GM18909 (cell line): ENCODE data around the gene FAAP24.
"Not testable (repeated sequence)": the region's sequence is repeated elsewhere in the genome, so short reads cannot be mapped to it uniquely, and the experiment has no call there.

Source experiments
- ATAC-seq: cut with Tn5 transposase; IDR thresholded peaks from one replicate; pipeline ENCODE4 v1.9.1; 2021; ENCODE audit warnings: mild to moderate bottlenecking; ENCODE audit not compliant: unreplicated experiment, poor library complexity

FAAP24 gene

DNA sequence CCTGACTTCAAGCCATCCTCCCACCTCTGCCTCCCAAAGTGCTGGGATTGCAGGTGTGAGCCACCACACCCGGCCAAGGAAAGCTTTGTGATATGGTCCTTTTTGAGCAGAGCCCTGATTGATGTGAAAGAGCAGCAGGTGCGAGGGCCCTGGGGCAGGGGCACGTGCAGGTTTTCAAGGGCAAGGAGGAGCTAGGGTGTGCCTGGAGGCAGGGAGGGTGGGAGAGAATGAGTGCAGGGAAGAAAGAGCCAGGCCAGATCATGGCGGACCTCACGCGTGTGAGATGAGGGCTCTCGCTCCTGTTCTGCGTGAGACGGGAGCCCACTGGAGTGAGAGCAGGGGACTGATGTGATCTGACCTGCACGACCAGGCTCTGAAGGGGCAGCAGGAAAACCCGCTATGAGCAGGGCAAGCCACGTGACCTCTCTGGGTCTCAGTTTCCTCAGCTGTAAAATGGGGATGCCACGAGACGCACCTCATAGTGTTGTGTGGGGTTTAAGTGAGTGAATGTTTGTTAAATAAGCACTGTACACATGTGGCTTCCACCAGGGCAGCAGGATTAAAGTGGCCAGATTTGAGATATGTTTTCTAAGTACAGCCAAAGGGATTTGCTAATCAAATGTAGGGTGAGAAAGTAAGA, 25.8 kb downstream of the FAAP24 start:
- no peak for ATAC-seq

DNA sequence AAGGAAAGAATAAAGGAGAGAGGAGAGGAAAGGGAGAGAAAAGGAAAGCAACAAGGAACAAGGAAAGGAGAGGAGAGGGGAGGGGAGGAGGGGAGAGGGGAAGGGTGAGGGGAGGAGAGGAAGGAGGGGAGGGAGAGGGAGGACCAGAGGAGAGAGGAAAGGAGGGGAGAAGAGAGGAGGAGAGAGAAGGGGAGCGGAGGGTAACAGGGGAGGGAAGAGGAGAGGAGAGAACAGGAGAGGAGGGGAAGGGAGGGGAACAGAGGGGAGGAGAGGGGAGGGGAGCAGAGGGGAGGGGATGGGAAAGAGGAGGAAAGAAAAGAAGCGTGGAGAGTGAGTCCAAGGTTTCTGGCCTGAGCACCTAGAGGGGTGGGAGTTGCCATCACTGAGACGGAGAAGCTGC, 26.7 kb downstream of the FAAP24 start:
- ATAC-seq: no peak

DNA sequence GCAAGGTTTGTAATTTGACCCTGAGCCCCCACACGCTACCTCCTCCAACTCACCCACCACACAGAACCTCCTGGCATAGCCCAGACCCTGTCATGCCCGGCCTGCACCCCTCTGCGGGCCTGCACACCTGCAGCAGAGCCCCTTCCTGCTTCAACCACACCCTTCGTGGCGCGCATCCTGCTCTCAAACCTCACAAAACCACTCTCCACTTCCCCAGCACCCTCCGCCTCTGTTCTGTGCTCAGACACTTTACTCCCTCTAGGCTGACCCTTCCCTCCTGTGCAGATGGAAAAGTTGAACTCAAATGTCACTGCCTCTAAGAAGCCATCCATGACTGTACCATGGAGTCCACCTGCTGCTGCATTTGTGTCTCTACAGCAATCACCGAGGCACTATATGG, 28.5 kb downstream of the FAAP24 start:
- ATAC-seq: no peak

DNA sequence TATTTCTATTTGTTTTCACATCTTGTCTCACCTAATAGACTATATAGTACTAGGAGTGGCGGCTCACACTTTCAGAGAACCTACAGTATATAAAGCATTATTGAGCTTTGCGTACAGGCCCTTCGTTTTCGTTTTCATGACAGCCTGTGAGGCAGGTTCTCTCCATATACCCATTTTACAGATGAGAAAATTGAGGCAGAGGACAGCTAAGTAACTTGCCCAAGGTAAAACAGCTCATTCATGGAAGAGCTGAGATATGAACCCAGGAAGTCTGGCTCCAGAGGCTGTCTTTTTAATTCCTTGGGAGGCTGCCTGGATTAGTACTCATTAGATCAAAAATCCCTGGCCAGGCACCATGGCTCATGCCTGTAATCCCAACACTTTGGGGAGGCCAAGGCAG, 28.9 kb downstream of the FAAP24 start:
- ATAC-seq: no peak

DNA sequence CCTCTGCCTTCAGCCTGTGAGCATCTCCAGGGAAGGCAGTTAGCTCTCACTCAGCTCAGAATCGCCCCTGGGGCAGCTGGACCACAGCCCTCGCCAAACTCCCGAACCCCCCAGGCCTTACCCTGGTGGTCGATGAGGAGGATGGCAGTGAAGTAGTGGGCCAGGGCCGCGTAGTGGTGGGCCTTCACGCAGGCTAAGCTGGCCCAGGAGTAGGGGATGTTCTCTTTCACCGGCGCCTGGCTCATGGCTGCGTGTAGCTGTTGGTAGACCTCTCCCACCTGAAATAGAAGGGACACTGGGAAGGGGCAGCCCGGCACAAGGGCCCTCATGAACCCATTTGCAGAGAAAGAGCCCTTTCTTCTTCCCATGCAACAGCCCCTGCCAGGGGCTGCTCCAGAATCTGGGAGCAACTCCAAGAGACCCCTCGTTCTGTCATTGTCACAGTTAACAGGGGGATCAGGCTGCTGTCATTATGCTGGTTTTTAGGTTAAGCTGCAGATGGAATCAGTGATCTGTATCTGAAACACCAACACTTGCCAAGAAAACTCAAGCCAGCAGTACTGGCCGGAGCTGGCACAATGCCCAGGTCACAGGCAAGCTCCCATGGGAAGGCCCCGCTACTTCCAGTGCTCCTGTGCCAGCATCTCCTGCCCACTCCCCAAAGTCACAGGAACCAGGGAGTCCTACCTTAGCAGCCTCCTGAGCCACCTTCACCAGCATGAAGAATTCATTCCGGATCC, 30.3 kb downstream of the FAAP24 start:
- ATAC-seq: not testable (repeated sequence)

DNA sequence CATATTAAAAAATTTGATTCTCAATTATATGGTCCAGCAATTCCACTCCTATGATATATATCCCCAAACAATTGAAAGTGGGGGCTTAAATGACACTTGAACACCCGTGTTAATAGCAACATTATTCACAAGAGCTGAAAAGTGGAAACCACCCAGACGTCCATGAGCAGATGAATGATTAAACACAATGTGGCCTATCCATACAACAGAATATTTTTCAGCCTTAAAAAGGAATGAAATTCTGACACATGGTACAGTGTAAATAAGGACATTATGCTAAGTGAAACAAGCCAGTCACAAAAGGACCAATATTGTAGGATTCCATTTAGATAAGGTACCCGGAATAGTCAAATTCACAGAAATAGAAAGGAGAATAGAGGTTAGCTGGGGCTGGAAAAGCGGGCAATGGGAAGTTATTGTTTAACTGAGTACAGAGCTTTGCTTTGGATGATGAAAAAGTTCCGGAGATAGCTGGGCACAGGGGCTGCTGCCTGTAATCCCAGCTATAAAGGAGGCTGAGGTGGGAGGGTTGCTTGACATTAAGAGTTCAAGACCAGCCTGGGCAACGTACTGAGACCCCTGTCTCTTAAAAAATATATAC, 31.5 kb downstream of the FAAP24 start:
- ATAC-seq: not testable (repeated sequence)

DNA sequence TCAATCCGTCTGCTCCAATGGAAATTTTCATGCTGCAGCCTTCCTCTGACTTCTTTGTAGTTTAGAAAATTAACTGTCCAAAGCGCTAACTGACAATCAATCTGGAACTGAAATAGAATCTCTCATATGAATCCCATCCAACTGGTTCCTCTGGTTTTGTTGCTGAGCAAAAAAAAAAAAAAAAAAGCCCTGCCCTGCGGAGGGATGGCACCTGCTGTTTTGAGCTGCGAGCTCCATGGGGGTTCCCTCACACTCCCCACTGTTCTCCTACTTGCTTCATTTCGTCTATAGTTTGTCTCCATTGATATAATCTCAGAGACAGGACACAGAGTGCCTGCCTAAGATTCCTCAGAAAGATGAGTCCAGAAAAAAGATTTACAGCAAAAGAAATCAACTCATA, 33.4 kb downstream of the FAAP24 start:
- ATAC-seq: no peak

DNA sequence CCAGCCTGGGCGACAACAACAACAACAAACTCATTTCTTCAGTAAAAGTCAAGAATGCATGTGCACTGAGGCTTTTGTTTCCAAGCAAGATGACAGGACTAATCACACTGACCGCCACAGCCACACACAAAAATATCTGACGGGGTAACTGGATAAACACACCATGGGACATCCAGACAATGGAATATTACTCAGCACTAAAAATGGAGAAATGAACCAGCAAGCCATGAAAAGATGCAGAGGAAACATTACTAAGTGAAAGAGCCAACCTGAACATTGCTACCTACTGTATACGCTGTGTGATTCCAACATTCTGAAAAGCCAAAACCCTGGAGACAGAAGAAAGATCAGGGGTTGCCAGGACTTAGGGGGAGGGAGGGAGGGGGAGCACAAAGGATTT, 36.7 kb downstream of the FAAP24 start:
- no peak for ATAC-seq

DNA sequence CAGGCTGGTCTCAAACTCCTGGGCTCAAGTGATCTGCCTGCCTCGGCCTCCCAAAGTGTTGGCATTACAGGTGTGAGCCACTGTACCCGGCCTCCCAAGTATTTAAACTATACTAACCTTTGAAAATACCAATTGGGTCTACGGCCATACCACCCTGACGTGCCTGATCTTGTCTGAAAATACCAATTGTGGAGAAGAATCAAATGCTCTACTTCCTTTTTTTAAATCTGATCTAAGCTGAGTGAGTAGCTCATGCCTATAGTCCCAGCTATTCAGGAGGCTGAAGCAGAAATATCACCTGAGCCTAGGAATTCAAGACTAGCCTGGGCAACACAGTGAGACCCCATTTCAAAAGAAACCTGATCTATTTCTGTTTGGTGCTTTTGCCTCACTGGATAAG, 38.8 kb downstream of the FAAP24 start:
- ATAC-seq: not testable (repeated sequence)

DNA sequence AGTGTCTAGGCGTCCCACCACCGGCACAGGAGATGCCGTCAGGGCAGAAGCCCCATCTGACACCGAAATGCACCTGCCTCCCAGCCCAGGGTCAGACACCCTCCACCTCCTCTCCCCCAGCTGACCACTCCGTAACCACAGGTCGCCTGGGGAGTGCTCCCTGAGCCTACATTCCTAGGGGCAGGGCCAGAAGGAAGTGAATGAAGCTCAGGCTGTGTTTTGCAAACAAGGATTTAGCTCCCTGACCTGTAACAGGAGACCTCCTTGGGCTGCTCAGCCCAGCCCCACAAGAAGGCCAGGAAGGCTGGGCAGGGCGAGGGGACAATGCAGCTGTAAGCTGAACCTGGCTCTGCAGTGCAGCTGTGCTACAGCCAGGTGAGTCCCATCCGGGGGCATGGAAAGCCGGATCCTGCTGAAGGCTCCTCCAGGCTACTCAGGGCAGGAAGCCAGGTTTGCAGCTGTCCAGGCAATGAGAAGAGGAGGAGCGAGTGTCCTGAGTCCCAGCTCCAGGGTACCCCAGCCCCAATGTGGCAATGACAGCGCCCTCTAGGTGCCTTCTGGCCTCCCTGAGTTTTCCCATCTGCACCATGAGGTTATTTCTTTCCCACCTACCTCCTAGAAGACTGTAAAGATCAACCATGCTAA, 50.6 kb downstream of the FAAP24 start:
- ATAC-seq: no peak

DNA sequence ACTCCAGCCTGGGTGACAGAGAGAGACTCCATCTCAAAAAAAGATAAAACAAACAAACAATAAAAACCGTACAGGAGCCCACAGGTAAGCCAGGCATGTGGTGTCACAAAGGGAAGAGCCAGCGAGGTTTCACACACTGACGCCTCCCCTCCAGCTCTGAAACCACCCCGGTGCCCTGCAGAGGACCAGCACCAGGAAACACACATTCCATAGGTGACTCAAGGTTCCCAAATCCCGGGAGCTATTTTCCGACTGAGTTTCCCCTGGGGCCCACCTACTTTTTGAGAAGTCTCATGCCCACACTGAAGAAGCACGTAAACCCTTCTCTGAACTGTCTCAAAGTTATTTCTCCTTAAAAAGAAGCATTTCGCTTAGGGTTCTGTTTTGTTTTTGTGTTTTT, 52.4 kb downstream of the FAAP24 start:
- ATAC-seq: no peak

DNA sequence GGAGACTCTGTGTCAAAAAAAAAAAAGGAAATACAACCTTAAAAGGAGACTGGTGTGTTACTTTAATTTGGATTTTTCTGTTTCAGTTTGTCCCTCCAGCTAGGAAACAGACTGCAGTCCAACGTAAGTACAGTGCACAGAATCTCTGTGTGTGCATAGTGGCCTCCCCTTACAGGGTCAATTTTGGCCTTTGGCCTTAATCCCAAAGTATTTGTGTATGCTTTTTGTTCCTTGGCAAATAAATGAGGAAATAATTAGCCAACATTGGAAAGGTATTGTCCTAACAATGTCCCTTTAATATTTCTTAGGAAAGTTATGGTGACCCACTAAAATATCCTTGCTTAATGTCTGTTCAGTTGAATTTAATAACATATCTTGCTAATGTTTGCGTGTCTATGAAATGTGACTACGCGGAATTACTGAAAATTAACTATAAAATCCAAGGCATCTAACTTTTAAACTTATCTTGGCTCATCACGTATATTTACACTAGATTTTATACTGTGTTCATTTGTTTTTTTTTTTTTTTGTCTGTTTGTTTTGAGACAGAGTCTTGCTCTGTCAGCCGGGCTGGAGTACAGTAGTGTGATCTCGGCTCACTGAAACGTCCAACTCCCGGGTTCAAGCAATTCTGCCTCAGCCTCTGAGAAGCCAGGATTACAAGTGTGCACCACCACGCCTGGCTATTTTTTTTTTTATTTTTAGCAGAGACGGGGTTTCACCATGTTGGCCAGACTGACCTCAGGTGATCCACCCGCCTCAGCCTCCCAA, 53.6 kb downstream of the FAAP24 start:
- not testable (repeated sequence) for ATAC-seq

DNA sequence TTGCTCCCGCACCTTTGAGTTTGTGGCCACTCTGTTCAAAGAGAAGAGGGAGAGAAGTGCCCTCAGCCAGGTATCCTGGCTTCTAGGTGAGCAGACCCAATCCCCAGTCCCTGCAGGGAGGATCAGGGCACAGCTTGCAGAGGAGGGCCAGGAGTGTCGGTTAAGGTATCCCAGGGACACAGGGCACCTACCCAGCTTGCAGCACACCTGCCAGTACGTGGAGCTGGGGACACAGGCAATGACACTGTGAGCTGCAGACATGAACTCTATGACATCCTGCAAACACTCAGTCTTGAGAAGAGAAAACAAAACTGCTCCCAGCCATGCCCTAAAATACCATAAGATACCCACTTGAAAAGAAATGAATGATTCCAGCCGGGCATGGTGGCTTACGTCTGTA, 54.6 kb downstream of the FAAP24 start:
- not testable (repeated sequence) for ATAC-seq
